Frontal cortex (tissue), 4 donors: ENCODE data around the gene SLC30A5. TPM values are rescaled to one million over a fixed set of nuclear protein-coding genes. Genes with fewer than 3 reads are reported as not detected.

Source experiments
- DNase-seq, 2 donors: peaks; one replicate each; pipeline ENCODE4 v3.0.0; 2012; ENCODE audit warnings: low spot score in 2 of 2
- FAIRE-seq: peaks from 2 replicates; lab custom pipeline; 2012; peaks lifted over from hg19 to GRCh38; lab: Jason Lieb, UNC
- small RNA-seq: library from RNA; depleted of rRNA; stranded (forward); fragments of <200 nt; gene quantifications from one replicate; pipeline ENCODE3, GENCODE V24; 2014
- total RNA-seq: library from RNA; depleted of rRNA; stranded (reverse); fragments of >200 nt; gene quantifications from one replicate; pipeline ENCODE4 v1.2.3, GENCODE V29; 2014
- donor health status: control.
- donor health status: control.
- donor health status: control.

SLC30A5 gene
- total RNA-seq, 1 donor from 2014 or later, result 66.0 TPM

DNA sequence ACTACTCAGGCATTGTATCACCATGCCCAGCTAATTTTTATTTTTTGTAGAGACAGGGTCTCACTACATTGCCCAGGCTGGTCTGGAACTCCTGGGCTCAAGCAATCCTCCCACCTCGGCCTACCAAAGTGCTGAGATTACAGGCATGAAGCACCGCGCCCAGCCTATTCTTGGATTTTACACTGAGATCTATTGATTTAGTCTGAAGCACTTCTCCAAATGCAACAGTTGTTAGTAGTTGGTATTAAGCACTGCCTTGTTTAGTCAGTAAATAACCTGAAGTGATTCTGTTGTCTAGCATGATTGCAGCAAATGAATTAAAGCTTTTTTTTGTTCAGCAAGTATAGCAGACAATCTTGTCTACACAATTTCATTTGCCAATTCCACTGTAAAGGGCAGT lies 64.2 kb downstream of the SLC30A5 start:
- DNase-seq (no peak), FAIRE-seq (no peak)

GRCh38 chr5:69160651-69161050 lies 66.8 kb downstream of the SLC30A5 start:
- no peak for FAIRE-seq
- DNase-seq, result no peak

DNA sequence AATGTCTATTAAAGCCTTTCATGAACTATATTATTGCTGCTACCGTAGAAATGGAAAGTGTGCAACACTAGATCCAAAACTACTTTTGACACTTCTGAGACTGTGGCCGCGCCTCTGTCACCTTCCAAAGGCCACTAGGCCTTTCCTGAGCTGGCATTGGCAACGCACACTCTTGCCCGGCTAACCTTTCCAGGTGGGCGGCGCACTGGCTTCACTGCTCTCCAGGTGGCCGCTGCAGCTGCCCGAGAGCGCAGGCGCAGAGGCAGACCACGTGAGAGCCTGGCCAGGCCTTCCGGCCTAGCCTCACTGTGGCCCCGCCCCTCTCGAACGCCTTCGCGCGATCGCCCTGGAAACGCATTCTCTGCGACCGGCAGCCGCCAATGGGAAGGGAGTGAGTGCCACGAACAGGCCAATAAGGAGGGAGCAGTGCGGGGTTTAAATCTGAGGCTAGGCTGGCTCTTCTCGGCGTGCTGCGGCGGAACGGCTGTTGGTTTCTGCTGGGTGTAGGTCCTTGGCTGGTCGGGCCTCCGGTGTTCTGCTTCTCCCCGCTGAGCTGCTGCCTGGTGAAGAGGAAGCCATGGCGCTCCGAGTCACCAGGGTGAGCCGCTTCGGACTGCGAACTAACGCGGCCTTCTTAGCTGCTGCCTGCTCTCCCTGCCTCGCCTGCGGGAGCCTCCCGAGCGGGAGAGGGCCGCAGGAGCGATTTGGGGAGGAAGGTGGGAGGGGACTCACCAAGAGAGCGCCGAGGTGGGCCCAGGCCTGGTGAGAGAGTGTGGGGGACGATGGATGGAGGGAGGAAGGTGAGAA lies 73.1 kb downstream of the SLC30A5 start, which contains the start of gene CCNB1:
Gene CCNB1, plus strand, starts transcription at position 465 of the 807 bp plus-strand sequence. Its CDS starts 113 bp downstream, at position 578.
- DNase-seq (peak; percentile 88 to 99), FAIRE-seq (peak; percentile 10)

- FAIRE-seq (no peak), DNase-seq (no peak)
These were observed 73.7 kb downstream of the SLC30A5 start for GRCh38 chr5:69167493-69167855.

DNA sequence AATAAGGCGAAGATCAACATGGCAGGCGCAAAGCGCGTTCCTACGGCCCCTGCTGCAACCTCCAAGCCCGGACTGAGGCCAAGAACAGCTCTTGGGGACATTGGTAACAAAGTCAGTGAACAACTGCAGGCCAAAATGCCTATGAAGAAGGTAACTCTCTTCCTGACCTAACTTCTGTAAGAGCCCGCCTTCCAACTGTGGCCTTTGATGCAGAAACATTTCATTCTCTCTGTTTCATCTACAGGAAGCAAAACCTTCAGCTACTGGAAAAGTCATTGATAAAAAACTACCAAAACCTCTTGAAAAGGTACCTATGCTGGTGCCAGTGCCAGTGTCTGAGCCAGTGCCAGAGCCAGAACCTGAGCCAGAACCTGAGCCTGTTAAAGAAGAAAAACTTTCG lies 74.1 kb downstream of the SLC30A5 start:
- no peak for FAIRE-seq
- DNase-seq, result no peak

- DNase-seq (no peak), FAIRE-seq (no peak)
These were observed 76.7 kb downstream of the SLC30A5 start for GRCh38 chr5:69170495-69170894.

GRCh38 chr5:69170969-69171368 lies 77.2 kb downstream of the SLC30A5 start:
- FAIRE-seq (no peak), DNase-seq (no peak)

Small RNA genes lying within 50 kb of the gene (small RNA-seq; reads per million reads assigned to genes)
- gene SNORA50D (not detected), gene SUMO2P4 (not detected)

Other genes starting within 250 kb of the SLC30A5 start
- gene CCNB1, start 73.1 kb downstream of the SLC30A5 start, total RNA-seq, result 26.5 TPM
- gene CENPH, start 95.6 kb downstream of the SLC30A5 start, total RNA-seq, result 17.1 TPM
- gene CDK7, start 140.9 kb downstream of the SLC30A5 start, total RNA-seq, result 51.8 TPM
- gene CCDC125, start 238.8 kb downstream of the SLC30A5 start, total RNA-seq, result 6.1 TPM